ENCODE measurements around the gene NFAT5. TPM values are rescaled to one million over a fixed set of nuclear protein-coding genes. Genes with fewer than 3 reads are reported as not detected.
"Not testable (repeated sequence)": the region's sequence is repeated elsewhere in the genome, so short reads cannot be mapped to it uniquely, and the experiment has no call there.

Gene NFAT5
- total RNA-seq, 2 donors from 2014 or later, result 77.3 to 98.6 TPM

- peak overlapping the region in 1 of 2 donors; percentile 16 for H3K27ac ChIP-seq
- H3K27me3 ChIP-seq (replicated peaks; ENCODE audit: insufficient read depth), result no peaks in the 10 kb centered on the region
- H3K4me1 ChIP-seq (ENCODE audit: control insufficient read depth in 1 of 2, low read depth in 2 of 2), result peaks cover 33 to 49% of the 10 kb centered on the region in 2 donors
- no peak overlapping the region for H3K4me3 ChIP-seq
- H3K9me3 ChIP-seq, result no peaks in the 10 kb centered on the region
- no peaks in the 10 kb centered on the region for H3K36me3 ChIP-seq
- no peak for ATAC-seq (ENCODE audit: insufficient number of reproducible peaks, low FRiP score, low read depth)
- DNase-seq (ENCODE audit: low spot score), result no peak
- TF ChIP-seq, protein P1, sequence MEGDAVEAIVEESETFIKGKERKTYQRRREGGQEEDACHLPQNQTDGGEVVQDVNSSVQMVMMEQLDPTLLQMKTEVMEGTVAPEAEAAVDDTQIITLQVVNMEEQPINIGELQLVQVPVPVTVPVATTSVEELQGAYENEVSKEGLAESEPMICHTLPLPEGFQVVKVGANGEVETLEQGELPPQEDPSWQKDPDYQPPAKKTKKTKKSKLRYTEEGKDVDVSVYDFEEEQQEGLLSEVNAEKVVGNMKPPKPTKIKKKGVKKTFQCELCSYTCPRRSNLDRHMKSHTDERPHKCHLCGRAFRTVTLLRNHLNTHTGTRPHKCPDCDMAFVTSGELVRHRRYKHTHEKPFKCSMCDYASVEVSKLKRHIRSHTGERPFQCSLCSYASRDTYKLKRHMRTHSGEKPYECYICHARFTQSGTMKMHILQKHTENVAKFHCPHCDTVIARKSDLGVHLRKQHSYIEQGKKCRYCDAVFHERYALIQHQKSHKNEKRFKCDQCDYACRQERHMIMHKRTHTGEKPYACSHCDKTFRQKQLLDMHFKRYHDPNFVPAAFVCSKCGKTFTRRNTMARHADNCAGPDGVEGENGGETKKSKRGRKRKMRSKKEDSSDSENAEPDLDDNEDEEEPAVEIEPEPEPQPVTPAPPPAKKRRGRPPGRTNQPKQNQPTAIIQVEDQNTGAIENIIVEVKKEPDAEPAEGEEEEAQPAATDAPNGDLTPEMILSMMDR (IDR thresholded peaks at IDR 0.05), result no peak
Measured at GRCh38 chr16:69568676-69569075, 2.9 kb downstream of the NFAT5 start.

DNA sequence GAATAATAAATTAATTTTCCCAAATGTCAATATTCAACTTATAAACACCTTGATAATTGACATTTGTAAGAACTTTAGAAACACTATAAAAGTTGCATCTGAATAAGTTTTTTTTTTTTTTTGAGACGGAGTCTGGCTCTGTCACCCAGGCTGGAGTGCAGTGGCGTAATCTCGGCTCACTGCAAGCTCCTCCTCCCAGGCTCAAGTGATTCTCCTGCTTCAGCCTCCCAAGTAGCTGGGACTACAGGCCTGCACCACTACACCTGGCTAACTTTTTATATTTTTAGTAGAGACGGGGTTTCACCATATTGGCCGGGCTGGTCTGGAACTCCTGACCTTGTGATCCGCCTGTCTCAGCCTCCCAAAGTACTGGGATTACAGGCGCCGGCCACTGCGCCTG is 13.0 kb downstream of the NFAT5 start:
- not testable (repeated sequence) for H3K36me3 ChIP-seq; H3K9me3 ChIP-seq; H3K4me3 ChIP-seq; H3K27ac ChIP-seq; DNase-seq (ENCODE audit: low spot score); ATAC-seq (ENCODE audit: insufficient number of reproducible peaks, low FRiP score, low read depth); H3K27me3 ChIP-seq (replicated peaks; ENCODE audit: insufficient read depth)
- H3K4me1 ChIP-seq (ENCODE audit: control insufficient read depth in 1 of 2, low read depth in 2 of 2), result peaks cover 3 to 18% of the 10 kb centered on the region in 2 donors

DNA sequence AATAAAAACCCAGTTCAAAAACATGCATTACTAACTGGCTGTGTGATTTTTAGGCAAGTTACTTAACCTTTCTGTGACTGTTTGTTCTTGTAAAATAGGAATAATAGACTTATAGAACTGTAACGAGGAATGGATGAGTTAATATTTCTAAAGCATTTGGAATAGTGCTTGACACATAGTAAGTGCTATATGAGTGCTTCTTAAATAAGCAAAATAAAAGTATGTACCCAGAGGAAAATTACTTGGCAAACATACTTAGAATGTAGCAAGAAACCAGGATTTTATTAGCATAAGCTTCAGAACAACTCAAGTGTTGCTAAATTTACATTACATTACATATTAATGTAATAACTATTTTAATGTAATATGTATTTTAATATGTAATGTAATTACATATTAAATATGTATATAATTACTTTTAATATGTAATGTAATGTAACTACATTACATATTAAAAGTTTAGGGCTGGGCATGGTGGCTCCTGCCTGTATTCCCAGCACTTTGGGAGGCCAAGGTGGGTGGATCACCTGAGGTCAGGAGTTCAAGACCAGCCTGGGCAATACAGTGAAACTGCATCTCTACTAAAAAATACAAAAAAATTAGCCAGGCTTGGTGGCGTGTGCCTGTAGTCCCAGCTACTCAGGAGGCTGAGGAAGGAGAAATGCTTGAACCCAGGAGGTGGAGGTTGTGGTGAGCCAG is 14.2 kb downstream of the NFAT5 start:
- H3K27ac ChIP-seq, result no peak overlapping the region

DNA sequence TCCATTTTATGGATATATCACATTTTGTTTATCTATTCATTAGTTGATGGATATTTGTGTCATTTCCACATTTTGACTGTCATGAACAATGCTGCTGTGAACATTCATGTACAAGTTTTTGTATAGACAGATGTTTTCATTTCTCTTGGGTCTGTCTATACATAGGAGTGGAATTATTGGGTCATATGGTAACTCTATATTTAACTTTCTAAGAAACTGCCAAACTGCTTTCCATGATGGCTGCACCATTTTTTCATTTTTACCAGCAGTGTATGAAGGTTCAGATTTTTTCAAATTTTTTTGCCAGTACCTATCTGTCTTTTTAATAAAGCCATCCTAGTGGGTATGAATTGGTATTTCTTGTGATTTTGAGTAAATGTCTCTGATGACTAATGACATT is 15.5 kb downstream of the NFAT5 start:
- peaks cover 0 to 26% of the 10 kb centered on the region in 2 donors for H3K4me1 ChIP-seq (ENCODE audit: control insufficient read depth in 1 of 2, low read depth in 2 of 2)
- no peaks in the 10 kb centered on the region for H3K9me3 ChIP-seq
- ATAC-seq (ENCODE audit: insufficient number of reproducible peaks, low FRiP score, low read depth) (no peak), DNase-seq (ENCODE audit: low spot score) (no peak)
- no peaks in the 10 kb centered on the region for H3K36me3 ChIP-seq
- no peak overlapping the region for H3K4me3 ChIP-seq
- no peaks in the 10 kb centered on the region for H3K27me3 ChIP-seq (replicated peaks; ENCODE audit: insufficient read depth)
- no peak overlapping the region for H3K27ac ChIP-seq
- TF ChIP-seq, protein P1 (IDR thresholded peaks at IDR 0.05), result no peak

More for the DNA sequence above, 14.2 kb downstream of the NFAT5 start:
- TF ChIP-seq, protein P1 (IDR thresholded peaks at IDR 0.05), result no peak
- Histone ChIP-seq H3K4me1 (ENCODE audit: control insufficient read depth in 1 of 2, low read depth in 2 of 2) (peaks cover 0 to 18% of the 10 kb centered on the region in 2 donors), H3K27me3 (replicated peaks; ENCODE audit: insufficient read depth) (no peaks in the 10 kb centered on the region), H3K36me3 (no peaks in the 10 kb centered on the region), H3K9me3 (no peaks in the 10 kb centered on the region), H3K4me3 (no peak overlapping the region)
- DNase-seq (ENCODE audit: low spot score) (no peak), ATAC-seq (ENCODE audit: insufficient number of reproducible peaks, low FRiP score, low read depth) (no peak)

DNA sequence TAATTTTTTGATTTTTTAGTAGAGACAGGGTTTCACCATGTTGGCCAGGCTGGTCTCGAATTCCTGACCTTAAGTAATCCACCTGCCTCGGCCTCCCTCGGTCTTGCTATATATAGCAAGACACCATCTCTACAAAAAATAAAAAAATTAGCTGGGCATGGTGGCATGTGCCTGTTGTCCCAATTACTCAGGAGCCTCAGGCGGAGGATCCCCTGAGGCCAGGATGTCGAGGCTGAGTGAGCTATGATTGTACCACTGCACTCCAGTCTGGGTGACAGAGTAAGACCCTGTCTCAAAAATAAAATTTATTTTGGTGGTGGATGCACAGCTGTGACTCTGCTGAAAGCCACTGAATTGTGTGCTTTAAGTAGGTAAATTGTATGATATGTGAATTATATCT is 18.7 kb downstream of the NFAT5 start:
- not testable (repeated sequence) for H3K27me3 ChIP-seq (replicated peaks; ENCODE audit: insufficient read depth); H3K36me3 ChIP-seq; H3K9me3 ChIP-seq; H3K27ac ChIP-seq; ATAC-seq (ENCODE audit: insufficient number of reproducible peaks, low FRiP score, low read depth); DNase-seq (ENCODE audit: low spot score); H3K4me3 ChIP-seq
- peaks cover 0 to 15% of the 10 kb centered on the region in 2 donors for H3K4me1 ChIP-seq (ENCODE audit: control insufficient read depth in 1 of 2, low read depth in 2 of 2)

DNA sequence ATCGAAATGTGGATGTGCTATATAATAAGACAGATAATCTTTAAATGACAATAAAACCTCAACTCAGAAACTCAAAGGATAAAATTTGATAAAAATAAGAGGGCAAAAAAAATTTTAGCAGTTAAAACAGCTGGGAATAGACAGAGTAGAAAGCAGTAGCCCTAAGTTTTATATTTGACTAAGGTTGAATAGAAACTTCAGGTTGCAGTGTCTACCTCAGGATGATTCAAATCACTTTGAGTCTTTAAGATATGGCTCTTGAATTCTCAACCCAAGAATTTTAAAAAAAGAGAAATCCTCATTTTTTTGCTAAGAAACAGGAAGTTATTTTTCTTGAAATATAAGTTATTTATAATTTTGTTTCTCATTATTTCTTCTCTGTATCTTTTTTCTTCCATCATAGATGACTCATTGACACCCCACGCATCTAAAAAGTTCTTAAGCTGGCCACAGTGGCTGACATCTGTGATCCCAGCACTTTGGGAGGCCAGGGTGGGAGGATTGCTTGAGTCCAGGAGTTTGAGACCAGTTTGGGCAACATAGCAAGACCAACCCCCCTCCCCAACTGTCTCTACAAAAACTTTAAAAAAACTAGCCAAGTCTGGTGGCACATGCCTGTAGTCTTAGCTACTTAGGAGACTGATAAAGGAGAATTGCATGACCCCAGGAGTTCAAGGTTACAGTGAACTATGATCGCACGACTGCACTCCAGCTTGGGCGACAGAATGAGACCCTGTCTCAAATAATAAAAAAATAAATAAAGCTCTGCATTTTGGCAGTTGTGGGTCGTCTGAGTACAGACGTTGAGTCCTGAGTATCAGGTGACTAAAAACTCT is 23.9 kb downstream of the NFAT5 start:
- H3K4me1 ChIP-seq (ENCODE audit: control insufficient read depth in 1 of 2, low read depth in 2 of 2), result peaks cover 3 to 19% of the 10 kb centered on the region in 2 donors

More for the DNA sequence above, 23.9 kb downstream of the NFAT5 start:
- Histone ChIP-seq H3K27ac (no peak overlapping the region), H3K9me3 (no peaks in the 10 kb centered on the region), H3K27me3 (replicated peaks; ENCODE audit: insufficient read depth) (no peaks in the 10 kb centered on the region), H3K36me3 (no peaks in the 10 kb centered on the region), H3K4me3 (no peak overlapping the region)
- no peak for DNase-seq (ENCODE audit: low spot score)
- TF ChIP-seq, protein P1 (IDR thresholded peaks at IDR 0.05), result no peak
- ATAC-seq (ENCODE audit: insufficient number of reproducible peaks, low FRiP score, low read depth), result no peak

Measured in thoracic aorta (tissue), 2 donors.